AG04450 (cell line): ENCODE results near the gene C18orf54. TPM values are rescaled to one million over a fixed set of nuclear protein-coding genes. Genes with fewer than 3 reads are reported as not detected.
"Not testable (repeated sequence)": the region's sequence is repeated elsewhere in the genome, so short reads cannot be mapped to it uniquely, and the experiment has no call there.

Experiments used
- CTCF ChIA-PET: fragments of 300-600, 350-600 bp; formaldehyde crosslinking; extraction: SDS; loops from one replicate; lab custom pipeline; 2022; ENCODE audit warnings: antibody characterized with exemption, inconsistent platforms; lab: Charles Lee
- POLR2A ChIA-PET: fragments of 350-600 bp; formaldehyde crosslinking; extraction: SDS; loops from one replicate; lab custom pipeline; 2021; ENCODE audit warnings: antibody characterized with exemption, inconsistent platforms; lab: Yijun Ruan, JAX
- DNase-seq: peaks from one replicate; pipeline ENCODE4 v3.0.0-alpha.2; 2011; ENCODE audit warnings: low read depth, low spot score
- H3K27ac ChIP-seq: one replicate; pipeline ENCODE4 v1.5.1; 2012; ENCODE audit warnings: low read depth, low read length, control low read depth
- H3K27me3 ChIP-seq: one replicate; pipeline ENCODE4 v1.6.0; 2012; ENCODE audit warnings: low read length; ENCODE audit not compliant: control insufficient read depth, insufficient read depth
- H3K4me3 ChIP-seq: 2 replicates; pipeline ENCODE4 v1.5.1; 2011; ENCODE audit warnings: mild to moderate bottlenecking, low read depth, low read length, control low read depth
- H3K9me3 ChIP-seq: 2 replicates; pipeline ENCODE4 v1.5.1; 2012; ENCODE audit warnings: low read length; ENCODE audit not compliant: control insufficient read depth, insufficient read depth
- polyA plus RNA-seq: library from polyadenylated mRNA; depleted of rRNA; stranded (reverse); fragments of >200 nt; gene quantifications from 2 replicates; pipeline ENCODE4 v1.2.3, GENCODE V29; 2011
- TF ChIP-seq, protein P1 (sequence below): IDR thresholded peaks from 2 replicates; pipeline ENCODE4 v1.5.1; 2011; ENCODE audit warnings: low read depth, low read length, control low read depth, inconsistent platforms

Gene C18orf54
- polyA plus RNA-seq, 1 experiment = 3.8 TPM

GRCh38 chr18:54386043-54386442 lies 28.3 kb downstream of the C18orf54 start:
- CTCF ChIA-PET = no interaction called here
- Histone ChIP-seq H3K27ac (no peak overlapping the region), H3K9me3 (no peaks in the 10 kb centered on the region; the same call in 1 of the 2 replicates), H3K27me3 (no peaks in the 10 kb centered on the region), H3K4me3 (no peak overlapping the region)
- DNase-seq = no peak
- POLR2A ChIA-PET = no interaction called here
- TF ChIP-seq, protein P1, sequence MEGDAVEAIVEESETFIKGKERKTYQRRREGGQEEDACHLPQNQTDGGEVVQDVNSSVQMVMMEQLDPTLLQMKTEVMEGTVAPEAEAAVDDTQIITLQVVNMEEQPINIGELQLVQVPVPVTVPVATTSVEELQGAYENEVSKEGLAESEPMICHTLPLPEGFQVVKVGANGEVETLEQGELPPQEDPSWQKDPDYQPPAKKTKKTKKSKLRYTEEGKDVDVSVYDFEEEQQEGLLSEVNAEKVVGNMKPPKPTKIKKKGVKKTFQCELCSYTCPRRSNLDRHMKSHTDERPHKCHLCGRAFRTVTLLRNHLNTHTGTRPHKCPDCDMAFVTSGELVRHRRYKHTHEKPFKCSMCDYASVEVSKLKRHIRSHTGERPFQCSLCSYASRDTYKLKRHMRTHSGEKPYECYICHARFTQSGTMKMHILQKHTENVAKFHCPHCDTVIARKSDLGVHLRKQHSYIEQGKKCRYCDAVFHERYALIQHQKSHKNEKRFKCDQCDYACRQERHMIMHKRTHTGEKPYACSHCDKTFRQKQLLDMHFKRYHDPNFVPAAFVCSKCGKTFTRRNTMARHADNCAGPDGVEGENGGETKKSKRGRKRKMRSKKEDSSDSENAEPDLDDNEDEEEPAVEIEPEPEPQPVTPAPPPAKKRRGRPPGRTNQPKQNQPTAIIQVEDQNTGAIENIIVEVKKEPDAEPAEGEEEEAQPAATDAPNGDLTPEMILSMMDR = no peak

DNA sequence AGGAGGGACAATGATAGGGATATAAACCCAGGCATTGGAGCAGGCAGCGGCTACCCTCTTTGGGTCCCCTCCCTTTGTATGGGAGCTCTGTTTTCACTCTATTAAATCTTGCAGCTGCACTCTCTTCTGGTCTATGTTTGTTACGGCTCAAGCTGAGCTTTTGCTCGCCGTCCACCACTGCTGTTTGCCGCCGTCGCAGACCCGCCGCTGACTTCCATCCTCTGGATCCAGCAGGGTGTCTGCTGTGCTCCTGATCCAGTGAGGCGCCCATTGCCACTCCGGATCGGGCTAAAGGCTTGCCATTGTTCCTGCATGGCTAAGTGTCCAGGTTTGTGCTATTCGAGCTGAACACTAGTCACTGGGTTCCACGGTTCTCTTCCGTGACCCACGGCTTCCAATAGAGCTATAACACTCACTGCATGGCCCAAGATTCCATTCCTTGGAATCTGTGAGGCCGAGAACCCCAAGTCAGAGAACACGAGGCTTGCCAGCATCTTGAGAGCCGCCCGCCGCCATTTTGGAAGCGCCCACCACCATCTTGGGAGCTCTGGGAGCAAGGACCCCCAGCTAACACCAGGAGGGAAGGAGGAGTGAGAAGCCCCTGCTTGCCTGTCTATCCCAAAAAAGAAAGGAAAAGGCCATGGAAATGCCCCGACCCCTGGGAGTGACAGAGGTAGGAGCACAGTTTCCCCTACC lies 29.2 kb downstream of the C18orf54 start:
- DNase-seq, H3K27me3 ChIP-seq, H3K4me3 ChIP-seq, H3K27ac ChIP-seq, POLR2A ChIA-PET, H3K9me3 ChIP-seq: not testable (repeated sequence)
- CTCF ChIA-PET = interaction anchor here (1.7 kb wide), 1 partner anchor 284 kb away, joined by 5 read pairs; no protein-coding TSS in a partner anchor

- POLR2A ChIA-PET = no interaction called here
- TF ChIP-seq, protein P1 = no peak
- CTCF ChIA-PET = interaction anchor here (1.7 kb wide), 1 partner anchor 283 kb away, joined by 5 read pairs; no protein-coding TSS in a partner anchor
- Histone ChIP-seq H3K27ac (no peak overlapping the region), H3K4me3 (no peak overlapping the region), H3K27me3 (no peaks in the 10 kb centered on the region), H3K9me3 (no peaks in the 10 kb centered on the region; the same call in 1 of the 2 replicates)
- DNase-seq = no peak
Measured at GRCh38 chr18:54387631-54388030, 29.9 kb downstream of the C18orf54 start.

DNA sequence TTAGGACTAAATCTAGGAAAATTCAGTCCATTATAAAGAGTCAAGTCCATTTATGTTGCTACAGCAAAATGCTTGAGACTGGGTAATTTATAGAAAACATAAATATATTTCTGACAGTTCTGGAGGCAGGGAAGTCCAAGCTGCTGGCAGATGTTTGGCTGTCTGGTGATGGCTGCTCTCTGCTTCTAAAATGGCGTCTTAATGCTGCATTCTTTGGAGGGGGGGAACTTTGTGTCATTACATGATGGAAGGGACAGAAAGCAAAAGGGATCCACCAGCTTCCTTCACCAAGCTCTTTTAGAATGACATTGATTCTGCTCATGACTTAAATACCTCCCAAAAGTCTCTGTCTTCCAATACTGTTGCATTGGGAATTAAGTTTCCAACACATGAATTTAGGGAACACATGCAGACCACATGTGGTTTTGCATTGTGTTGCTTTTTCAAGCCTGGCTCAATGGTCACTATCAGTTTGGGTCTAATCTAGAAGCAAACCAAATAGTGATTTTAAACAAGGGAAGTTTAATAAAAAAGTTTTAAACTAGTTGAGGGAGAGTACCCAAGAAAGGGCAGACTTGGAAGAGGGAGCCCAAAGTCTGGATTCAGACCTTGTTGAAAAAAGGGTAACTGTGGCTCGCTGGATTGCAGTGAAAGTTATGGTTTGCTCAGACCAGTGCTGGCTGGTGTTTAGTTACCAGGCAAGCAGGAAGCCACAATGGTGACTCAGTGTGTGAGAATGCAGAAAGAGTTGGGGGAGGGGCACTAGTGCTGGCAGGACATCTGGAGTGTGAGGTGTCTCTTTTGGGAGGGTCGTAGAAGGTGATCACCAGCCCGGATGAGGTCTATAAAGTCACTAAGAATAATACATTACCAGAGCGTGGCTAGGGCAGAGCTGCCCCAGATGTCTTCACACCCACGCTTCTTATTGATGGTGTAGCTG lies 30.8 kb downstream of the C18orf54 start:
- Histone ChIP-seq H3K27me3 (no peaks in the 10 kb centered on the region), H3K9me3 (no peaks in the 10 kb centered on the region; the same call in 1 of the 2 replicates), H3K4me3 (no peak overlapping the region), H3K27ac (peak overlapping the region; percentile 49)
- CTCF ChIA-PET = interaction anchor here (0.9 to 1.7 kb wide), 3 partner anchors 16 to 283 kb away, joined by 3 to 5 read pairs (median 3); partner anchors contain the start of genes C18orf54 and STARD6
- TF ChIP-seq, protein P1 = no peak
- DNase-seq = peak; percentile 61
- POLR2A ChIA-PET = interaction anchor here (0.6 kb wide), 1 partner anchor 521 kb away, joined by 5 read pairs; no protein-coding TSS in a partner anchor

DNA sequence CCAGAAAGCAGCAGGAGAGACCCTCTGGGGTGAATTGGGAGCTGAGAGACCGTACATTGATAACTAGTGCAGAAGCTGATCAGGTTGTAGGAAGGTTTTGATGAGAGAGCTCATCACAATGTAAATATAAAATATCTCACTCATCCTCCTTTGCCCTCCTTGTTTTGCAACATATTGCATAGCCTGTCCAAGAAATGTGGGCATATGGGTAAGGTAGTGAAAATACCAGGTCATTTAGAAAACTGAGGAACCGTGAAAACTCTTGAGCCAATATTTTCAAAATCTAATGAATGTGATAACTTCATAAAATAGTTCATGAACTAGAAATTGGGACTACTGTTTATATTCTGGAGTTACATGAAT lies 31.4 kb downstream of the C18orf54 start:
- H3K4me3 ChIP-seq = no peak overlapping the region
- no peaks in the 10 kb centered on the region; the same call in 1 of the 2 replicates for H3K9me3 ChIP-seq
- TF ChIP-seq, protein P1 = no peak
- DNase-seq = no peak
- no peaks in the 10 kb centered on the region for H3K27me3 ChIP-seq
- ChIA-PET CTCF (interaction anchor here (0.9 to 1.3 kb wide), 2 partner anchors 16 to 31 kb away, joined by 3 read pairs; partner anchors contain the start of genes C18orf54 and STARD6), POLR2A (no interaction called here)
- no peak overlapping the region for H3K27ac ChIP-seq
